HG03469 (cell line): ENCODE data around the gene MRPL3.
"Not testable (repeated sequence)": the region's sequence is repeated elsewhere in the genome, so short reads cannot be mapped to it uniquely, and the experiment has no call there.

Experiments
- ATAC-seq: cut with Tn5 transposase; IDR thresholded peaks from one replicate; pipeline ENCODE4 v1.9.1; 2021; ENCODE audit warnings: mild to moderate bottlenecking, moderate library complexity, moderate number of reproducible peaks; ENCODE audit not compliant: unreplicated experiment

MRPL3 gene

DNA sequence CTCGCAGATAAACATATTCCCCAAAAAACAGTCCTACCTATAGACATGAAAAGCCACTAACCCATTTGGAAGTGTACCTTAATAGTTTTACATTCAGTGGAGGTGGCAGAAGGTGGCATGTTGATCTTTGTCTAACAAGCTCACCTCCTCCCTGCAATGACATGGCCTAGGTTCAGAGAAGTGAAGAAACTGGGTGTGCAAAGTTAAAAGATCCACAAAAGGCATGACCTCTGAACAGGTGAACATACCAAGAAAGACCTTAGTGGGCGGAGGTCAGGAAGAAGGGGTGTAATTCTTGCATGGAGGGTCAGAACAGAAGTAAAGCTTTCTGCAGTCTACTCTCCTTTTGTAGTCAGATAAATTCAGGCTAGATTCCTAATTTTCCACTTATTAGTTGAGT lies 822 bp downstream of the MRPL3 start:
- no peak for ATAC-seq

DNA sequence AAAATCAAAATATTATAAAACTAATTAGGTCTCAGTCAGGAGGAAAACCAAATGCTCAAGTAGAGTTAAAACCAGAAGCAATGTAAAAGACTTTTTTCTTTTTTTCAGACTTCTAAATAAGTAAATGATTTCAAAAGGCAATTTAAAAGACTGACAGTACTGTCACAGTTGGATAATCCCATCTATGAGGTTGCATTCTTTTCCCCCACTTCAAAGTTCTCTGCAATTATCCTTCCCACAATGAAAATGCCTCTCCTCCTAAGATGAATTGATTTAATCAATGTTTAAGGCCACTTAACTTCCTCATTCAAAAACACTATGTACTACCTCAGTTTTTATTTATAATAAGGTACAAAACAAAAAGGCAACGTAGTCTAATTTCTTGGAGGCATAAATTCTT lies 8.1 kb downstream of the MRPL3 start:
- no peak for ATAC-seq

DNA sequence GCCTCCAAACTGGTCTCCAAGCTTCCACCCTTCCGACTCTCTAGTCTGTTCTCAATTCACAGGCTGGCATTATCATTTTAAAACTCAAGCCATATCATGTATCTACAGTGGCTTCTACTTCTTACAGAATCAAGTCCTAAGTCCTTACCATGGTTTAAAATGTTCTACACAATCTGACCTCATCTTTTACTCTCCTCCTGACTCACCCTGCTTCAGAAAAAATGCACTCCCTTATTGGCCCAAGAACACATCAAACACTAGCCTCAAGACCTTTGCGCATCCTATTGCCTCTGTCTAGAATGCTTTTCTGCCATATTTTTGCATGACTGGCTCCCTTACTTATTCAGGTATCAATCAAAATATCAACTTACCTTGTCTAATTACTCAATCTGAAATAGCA lies 11.0 kb downstream of the MRPL3 start:
- no peak for ATAC-seq

DNA sequence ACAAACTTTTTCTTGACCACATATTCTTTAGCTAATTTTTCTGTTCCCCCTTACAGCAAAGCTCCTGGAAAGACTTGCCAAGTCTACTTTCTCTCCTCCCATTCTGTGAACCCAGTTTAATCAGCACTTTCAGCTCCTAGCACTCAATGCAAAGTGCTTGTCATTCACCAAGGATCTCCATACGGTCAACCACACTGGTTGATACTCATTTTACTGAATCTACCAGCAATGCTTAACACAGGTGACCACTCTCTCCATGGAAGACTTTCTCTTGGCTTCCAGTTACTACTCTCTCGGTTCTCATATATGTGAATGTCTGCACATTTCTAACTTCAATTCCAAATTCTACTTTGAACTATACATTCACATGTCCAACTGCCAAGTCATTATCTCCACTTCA lies 11.7 kb downstream of the MRPL3 start:
- no peak for ATAC-seq

DNA sequence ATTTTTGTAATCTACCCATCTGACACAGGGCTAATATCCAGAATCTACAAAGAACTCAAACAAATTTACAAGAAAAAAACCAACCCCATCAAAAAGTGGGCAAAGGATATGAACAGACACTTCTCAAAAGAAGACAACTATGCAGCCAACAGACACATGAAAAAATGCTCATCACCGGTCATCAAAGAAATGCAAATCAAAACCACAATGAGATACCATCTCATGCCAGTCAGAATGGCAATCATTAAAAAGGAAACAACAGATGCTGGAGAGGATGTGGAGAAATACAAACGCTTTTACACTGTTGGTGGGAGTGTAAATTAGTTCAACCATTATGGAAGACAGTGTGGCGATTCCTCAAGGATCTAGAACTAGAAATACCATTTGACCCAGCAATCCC lies 16.2 kb downstream of the MRPL3 start:
- ATAC-seq, result not testable (repeated sequence)

DNA sequence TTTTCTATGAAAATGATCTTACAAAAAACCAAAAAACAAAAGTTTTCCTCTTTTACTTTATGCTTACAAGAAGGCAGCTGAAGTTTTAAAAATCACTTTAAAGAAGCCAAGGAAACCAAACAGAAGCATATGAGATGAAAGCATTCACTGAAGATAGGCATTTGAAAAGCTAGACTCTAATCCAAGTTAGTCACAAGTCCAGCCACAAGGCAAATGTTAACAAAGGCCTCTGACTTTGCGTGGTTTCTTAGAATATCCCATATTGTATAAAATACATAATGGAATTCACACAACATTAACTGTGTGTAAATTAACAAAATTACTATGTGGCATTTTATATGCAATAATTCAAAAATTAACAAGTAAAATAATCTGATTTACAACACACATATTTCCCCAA lies 17.7 kb downstream of the MRPL3 start:
- ATAC-seq, result no peak

DNA sequence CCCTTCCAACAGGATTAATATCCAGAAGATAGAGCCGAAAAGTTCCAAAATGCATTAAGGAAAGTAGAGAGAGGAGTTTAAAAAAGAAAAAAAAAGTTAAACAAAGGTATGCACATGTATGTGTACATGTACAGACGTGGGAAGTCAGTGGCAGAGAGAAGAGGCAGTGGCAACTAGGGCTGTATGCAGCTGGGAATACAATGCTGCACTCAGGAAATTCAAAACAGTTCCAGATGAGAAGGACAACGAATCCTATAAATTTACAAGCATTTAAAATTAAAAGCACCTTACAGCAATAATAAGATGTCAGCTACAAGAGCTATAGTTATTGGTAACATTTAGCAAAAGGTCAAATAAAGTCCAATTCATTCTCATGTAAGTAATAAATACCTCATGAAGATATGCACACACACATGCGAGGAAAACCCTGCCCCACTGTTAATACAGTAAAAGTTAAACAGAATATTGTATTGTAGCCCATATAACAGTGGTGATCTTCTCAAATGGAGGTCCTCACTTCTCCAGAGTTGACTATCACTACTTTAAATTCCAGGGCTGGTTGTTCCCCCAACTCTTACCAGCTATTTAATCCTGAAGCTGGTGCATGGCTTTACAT lies 18.2 kb downstream of the MRPL3 start:
- ATAC-seq, result no peak

DNA sequence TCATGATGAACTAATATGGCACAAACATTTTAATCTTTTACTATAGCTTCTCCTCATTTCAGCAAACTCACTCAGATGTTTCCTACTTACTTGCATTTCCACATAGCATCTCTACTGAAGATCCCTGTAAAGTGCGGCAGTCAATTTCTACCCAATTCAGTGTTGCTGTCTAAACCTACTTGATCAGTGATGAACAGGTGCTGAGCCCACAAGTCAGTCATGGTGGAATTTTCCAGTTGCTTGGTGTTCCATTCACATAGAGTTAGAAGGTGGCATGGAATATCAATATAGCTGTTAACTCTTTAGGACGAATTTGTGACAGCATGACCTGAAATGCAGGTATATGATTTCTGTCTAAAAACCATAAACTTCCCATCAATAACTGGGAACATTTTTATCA lies 22.7 kb downstream of the MRPL3 start:
- ATAC-seq, result no peak

DNA sequence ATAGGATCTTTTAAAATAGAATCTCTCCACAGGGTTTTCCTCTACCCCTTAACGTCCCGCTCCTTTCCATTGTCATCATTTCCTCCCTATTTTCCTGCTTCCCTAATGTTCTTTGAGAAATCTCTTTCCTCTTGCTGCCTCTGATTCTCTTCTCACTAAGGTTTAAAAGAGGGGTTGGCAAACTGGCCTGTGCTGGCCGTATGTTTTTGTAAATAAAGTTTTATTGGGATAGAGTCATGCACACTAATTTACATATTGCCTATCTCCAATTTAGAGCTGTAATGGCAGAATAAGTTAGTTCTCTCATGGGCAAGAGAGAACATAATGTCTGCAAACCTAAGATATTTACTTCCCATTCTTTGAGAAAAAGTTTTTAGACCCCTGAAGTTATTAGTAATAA lies 25.0 kb downstream of the MRPL3 start:
- no peak for ATAC-seq

DNA sequence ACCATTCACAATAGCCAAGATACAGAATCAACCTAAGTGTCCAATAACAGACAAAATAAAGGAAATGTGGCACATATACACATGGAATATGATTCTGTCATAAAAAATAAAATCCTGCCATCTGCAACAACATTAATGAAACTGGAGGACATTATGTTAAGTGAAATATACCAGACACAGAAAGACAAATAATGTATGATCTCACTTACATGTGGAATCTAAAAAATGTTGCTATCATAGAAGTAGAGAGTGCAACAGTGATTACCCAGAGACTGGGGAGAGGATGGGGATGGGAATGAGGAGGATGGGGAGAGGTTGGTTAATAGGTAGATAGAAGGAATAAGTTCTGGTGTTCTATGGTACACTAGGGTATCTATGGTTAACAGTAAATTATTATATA lies 28.7 kb downstream of the MRPL3 start:
- no peak for ATAC-seq

DNA sequence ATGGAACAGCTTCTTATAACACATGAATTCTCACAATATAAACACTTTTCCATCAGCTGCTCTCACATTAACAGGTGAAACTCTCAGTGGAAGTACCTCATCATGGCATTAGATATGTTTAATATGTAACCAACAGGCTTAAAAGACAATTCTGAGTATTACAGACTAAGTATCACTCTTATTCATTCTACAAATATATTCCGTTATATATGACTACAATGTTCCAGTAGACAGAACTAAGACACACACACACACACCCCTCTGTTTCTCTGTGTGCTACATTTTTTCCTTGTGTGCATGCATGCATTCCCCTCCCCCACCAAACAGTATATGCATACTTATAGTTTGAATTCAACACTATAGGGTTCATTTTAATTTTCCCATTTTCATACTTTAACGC lies 32.4 kb downstream of the MRPL3 start:
- no peak for ATAC-seq

DNA sequence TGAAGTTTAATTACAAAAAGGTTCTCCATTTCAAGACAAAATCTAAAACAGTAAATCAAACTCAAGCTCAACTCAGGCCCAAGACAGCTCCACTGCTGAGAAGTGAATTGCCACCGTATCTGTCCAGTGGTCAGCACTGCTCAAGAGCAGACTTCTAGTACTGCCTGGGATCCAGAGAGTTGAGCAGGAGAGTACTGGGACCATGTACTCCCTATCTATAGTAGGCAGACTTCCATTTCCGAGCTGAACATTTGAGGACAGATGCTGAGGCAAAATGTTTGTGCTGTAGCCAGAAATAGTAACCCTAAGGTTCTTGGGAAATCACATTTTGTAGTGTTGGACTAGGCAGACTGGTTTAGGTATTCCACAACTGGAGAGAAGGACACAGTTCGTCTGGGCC lies 44.1 kb downstream of the MRPL3 start:
- ATAC-seq, result no peak

DNA sequence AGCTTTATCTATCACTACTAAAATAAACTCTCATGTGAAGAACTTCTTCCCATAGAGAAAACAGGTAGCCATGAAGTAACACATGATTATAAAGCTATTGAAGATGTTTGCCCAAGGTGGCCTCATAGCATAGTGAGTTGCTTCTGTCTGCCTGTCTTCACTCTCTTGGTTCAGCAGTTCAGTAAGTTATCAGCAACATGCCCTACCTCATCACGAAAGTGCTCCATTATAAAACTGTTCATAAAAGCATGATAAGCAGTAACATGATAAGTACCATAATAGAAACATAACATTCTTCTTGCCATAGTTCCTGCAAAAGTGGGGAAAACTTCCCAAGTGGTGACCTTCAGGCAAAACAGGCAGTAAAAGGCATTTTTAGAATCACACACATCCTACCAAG lies 45.6 kb downstream of the MRPL3 start:
- ATAC-seq, result no peak

DNA sequence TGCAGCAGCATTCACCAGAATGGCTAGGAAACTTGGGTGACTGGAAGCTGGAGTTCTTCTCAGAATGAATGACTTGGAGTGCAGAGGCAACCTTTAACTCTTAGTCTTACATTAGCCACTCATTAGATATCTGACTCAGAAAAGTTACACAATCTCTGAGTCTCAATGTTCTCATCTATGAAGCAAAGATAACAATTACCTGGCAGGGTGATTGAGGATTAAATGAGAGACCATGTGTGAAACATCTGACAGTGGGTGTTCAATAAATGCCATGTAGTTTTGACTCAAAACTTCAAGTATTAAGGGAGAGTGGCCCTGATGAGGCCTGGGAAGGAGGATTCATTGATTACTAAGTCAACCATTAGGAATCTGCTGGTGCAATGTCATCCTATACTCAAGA lies 48.3 kb downstream of the MRPL3 start:
- ATAC-seq, result no peak

DNA sequence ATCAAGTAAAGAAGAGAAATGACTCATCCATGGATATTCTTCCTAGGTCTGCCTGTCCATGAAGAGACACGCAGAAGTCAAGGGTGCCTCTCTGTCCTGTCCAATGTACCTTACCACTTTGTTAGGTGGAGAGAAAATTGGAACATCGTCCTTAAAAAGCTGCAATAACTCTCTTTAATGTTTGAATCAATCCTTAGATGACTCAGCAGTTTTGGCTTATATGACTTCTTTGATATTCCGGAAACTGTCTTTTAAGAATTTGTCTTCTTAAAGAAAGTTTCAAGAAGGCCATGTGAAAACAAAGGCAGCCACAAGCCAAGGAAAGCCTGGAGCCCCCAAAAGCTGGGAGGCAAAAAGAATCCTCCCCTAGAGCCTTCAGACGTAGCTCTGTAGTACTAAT lies 49.2 kb downstream of the MRPL3 start:
- ATAC-seq, result no peak

DNA sequence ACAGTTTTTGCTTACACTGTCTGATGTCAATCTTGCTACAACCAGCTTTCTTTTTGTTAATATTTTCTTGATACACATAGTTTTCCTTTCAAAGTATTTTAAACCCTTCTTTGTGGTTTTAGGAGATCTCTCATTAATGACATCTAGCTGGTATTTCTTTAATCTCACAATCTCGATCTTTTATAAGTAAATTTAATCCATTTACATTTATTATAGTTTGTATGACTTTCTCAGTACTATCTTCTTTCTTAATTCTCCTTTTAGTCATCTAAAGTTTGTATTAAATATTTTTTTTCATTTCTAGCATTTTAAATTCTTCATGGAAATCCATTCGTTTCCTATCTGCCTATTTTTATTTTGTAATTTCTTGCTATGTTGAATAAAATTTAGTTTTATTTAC lies 55.4 kb downstream of the MRPL3 start:
- no peak for ATAC-seq

DNA sequence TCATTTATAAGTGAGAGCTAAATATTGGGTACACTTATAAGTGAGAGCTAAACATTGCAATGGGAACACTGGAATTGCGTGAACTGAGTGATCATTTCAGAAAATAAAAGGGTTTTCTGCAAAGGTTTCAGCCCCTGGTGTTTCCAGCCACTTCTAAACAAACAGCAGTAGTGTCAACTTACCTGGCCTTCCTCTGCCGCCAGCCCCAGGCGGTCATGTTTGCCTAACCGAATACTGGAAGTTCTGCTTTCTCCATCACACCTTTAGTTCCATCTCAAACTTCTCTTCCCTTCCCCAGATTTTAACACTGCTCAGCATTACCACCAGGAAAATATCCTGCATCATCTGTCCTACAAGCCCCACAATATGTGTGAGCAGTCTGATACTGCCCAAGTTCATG lies 58.6 kb downstream of the MRPL3 start:
- ATAC-seq, result no peak

DNA sequence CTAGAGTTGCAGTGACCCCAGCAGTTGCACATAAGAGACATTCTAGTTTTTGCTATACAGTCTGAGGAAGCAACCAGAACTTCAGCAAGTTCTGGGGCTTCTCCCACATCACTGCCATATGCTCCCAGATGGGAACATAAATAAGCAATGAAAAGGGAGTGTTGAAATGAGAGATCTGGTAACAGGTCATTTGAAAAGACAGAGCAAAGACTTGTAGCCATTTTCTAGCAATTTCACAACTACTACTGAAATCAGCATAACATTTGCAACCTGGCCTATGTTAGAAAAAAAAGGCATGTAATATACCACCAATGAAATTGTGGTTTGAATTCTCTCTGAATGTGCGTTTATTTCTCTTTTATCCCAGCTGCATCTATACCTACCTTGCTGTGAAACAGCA lies 63.7 kb downstream of the MRPL3 start:
- ATAC-seq, result no peak

DNA sequence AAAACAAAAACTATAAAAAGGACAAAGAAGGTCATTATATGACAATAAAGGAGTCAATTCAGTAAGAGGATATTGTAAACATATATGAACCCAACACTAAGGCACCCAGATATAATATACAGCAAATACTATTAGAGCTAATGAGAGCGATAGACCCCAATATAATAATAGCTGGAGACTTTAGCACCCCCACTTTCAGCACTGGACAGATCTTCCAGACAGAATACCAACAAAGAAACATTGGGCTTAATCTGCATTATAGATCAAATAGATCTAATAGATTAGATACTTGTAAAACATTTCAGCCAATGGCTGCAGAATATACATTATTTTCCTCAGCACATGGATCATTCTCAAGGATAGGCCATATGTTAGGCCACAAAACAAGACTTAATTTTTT lies 67.8 kb downstream of the MRPL3 start:
- ATAC-seq, result no peak

DNA sequence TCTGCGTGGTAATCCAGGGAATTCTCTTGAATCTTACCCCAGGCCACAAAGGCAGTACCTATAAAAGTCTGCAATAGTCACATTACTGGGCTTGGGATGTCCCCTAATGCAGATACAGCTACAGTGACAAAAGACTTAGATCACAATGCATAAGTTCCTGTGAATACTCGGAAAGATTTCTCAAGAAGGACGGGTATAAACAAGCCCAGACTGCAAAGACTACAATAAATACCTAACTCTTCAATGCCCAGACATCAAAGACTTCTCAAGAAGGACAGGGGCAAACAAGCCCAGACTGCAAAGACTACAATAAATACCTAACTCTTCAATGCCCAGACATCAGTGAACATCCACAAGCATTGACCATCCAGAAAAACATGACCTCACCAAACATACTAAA lies 70.3 kb downstream of the MRPL3 start:
- no peak for ATAC-seq

DNA sequence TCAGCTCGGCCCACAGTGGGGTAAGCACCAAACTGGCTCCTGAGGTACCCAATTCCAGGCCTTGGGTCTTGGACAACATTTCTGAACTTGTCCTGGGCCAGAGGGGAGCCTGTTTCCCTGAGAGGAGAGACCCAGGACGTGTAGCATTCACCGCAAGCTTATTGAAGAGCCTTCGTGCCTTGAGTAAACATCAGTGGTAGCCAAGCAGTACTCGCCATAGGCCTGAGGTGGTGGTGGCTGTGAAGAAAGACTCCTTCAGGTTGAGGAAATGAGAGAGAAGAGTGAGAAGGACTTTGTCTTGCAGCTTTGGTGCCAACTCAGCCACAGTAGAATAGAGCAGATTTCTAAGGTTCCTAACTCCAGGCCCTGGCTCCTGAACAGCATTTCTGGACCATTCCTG lies 71.0 kb downstream of the MRPL3 start:
- no peak for ATAC-seq

DNA sequence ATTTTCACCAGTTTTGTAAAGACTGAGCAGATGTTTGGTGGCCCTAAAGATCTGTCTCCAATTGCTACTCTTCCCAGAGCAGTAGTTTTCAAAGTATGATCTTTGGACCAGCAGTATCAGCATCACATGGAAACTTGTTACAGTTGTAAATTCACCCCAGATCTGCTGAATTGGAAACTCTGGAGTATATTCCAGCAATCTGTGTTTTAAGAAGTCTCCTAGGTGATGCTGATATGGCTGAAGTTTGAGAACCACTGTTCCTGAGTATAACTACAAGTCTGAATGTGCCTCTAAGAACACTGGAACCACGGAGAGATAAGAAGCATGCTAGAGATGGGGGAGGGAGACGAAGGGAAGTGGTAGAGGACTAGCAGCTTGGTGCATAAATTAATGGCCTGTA lies 75.5 kb downstream of the MRPL3 start:
- ATAC-seq, result no peak

DNA sequence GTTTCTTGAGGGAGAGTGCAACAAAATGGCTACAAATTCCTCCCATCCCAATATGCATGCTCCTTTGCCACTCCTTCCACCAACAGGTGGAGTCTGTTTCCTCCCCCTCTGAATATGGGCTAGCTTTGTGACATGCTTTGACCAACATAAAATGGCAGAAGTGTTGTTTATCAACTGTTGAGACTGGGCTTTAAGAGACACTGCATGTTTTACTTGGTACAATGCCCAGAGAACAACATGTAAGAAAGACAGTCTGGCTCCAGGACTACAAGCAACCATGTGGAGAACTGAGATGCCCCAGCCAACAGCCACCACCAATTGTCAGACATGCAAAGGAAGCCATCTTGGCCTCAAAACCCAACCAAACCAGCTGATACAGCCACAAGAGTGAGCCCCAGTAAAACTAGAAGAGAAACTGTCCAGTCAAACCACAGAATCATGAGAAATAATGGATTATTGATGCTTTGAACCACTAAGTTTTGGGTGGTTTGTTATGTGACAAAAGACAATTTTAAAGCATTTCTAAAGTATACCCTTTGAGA lies 80.7 kb downstream of the MRPL3 start:
- ATAC-seq, result no peak
